GM18502 (cell line): ENCODE data around the gene NUMA1.

ENCODE experiments used
- ATAC-seq: cut with Tn5 transposase; IDR thresholded peaks from one replicate; pipeline ENCODE4 v1.9.1; 2021; ENCODE audit warnings: mild to moderate bottlenecking; ENCODE audit not compliant: unreplicated experiment, poor library complexity

The NUMA1 gene

GRCh38 chr11:72080326-72081183, at the start of gene NUMA1, which contains the start of gene LRRC51:
Gene NUMA1 (minus strand): TSS chr11:72080542. CDS start chr11:72035943, 44,599 bp downstream.
Gene LRRC51 (plus strand): TSS chr11:72080850. CDS start chr11:72089084, 8,234 bp downstream.
- peak; percentile 92 for ATAC-seq

GRCh38 chr11:72129381-72129780, 49.0 kb upstream of the NUMA1 start:
- ATAC-seq, result no peak

DNA sequence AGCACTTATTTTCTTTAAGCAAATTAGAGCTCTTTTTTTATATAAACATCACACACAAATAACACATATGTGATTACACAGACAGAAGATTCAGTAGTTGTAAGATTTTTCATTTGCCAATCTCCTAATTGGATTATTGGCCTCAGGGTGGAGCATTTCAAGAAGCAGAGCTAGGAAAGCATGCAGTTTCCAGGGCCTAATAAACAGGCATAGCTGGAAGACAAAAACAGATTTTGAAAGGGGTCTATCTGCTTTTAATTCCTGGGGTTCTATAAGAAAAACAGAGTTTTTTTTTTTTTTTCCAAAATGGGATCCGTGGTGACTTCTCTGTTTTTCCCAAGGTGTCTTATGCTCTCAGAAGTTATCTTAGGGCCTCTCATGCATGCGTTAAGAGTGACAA, 47.6 kb upstream of the NUMA1 start:
- ATAC-seq, result no peak

GRCh38 chr11:72125956-72126355, 45.6 kb upstream of the NUMA1 start:
- ATAC-seq, result no peak

- no peak for ATAC-seq
These were observed 43.7 kb upstream of the NUMA1 start for GRCh38 chr11:72124046-72124445.

- no peak for ATAC-seq
These were observed 42.8 kb upstream of the NUMA1 start for GRCh38 chr11:72123117-72123653.

GRCh38 chr11:72122607-72123006, 42.3 kb upstream of the NUMA1 start:
- ATAC-seq, result no peak

- ATAC-seq, result no peak
These were observed 40.6 kb upstream of the NUMA1 start for GRCh38 chr11:72120930-72121329.

DNA sequence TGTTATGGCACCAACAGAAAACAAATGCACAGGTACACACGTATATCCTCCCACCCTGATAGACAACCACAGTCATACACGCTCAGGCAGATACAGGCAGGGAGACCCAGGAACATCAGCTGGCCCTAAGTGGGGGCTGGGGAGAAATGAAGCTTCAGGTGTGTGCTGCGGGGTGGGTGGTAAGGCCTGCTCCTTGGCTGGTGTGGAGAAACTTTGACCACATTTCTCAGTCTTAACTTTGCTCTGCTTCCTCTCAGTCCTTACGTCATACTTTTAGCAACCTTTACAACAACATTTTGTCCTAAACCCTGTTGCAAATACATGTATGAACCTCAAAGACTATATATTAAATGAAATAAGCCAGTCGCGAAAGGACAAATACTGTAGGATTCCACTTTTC, 38.9 kb upstream of the NUMA1 start:
- no peak for ATAC-seq

DNA sequence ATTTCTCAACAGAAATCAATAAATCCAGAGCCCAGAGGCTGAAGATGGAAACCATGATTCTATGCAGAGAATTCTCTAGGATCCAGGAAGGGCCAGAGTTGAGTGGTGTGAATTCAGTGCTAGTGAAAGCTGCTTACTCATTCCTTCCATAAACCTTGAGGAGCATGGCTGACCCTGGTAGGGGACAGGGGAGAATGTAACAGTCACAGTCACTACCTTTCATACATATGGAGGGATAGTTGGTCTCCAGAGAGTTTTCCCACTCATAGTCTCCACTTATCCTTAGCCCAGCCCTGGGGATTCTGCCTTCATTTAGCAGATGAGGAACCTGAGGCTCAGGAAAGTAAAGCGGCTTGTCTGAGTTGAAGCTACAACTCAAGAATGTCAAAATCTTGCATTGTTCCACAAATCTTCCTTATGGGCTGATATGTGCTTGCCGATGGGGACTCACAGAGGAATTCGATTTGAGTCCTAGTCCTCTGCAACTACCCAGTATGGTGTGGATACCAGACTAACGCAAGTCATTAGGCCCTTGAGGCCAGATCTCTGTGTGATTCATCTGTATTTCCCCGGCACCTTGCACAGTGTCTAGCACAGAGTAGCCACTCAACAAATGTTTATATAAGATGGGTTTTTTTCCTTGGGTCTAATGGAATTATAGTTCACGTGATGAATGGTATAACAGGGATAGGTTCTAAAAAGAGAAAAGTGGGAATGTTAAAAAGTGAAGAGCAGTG, 35.8 kb upstream of the NUMA1 start:
- ATAC-seq, result no peak

DNA sequence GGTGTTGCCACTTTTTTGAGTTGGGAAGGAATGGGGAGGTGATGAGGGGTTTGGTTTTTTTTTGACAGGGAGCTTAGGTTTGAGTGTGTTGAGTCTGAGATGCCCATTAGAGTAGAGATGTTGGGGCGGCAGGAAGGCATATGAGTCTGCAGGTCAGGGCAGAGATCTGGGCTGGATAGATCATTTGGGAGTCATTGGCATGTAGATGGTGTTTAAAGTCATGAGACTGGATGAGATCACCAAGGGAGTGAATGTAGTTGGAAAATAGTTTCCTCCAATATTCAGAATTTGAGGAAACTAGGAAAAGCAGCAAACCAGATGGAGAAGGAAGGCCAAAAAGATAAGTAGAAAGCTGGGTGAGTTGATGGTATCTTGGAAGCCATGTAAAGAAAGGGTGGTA, 34.2 kb upstream of the NUMA1 start:
- ATAC-seq, result no peak

DNA sequence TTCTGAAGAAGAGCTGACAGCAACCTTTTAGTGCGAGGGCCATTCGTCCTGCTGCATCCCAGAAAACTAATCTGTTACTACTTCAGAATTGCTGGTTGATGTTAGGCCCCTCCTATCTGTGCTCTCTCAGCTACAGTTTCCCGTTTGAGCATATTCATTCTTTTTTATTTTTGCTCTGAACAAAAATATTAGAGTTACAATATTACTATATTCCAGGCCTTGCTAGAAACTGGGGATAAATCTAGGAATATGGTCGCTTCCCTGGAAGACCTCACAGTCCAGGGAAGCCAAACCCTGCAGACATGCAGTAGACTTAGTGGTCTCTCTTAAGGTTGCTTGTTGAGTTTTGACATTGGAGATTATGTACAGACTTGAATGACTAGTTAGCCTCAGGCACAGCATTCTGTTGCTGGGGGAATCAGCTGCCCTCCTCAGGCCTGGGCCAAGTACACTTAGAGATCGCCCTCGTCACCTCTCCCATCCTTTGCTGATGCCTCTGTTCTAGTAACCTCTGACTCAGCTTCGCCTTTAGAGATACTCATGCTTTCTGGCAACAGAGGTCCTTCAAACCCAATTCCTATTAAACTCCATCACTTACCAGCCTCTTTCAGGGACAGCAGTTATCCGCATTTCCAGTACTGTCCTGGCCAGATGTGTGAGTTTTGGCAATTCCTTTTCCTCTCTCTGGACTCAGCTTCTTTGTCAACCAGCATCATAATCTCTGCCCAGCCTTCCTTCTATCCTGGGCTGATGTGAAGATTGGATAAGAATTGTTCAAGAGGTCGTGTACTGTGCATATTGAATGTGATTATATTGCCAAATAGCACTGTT, 32.9 kb upstream of the NUMA1 start:
- ATAC-seq, result no peak

GRCh38 chr11:72112143-72112977, 32.0 kb upstream of the NUMA1 start, which contains the start of gene ANAPC15:
Gene ANAPC15 (minus strand): TSS chr11:72112695. CDS start chr11:72111276, 1,419 bp downstream.
- peak; percentile 90 for ATAC-seq

DNA sequence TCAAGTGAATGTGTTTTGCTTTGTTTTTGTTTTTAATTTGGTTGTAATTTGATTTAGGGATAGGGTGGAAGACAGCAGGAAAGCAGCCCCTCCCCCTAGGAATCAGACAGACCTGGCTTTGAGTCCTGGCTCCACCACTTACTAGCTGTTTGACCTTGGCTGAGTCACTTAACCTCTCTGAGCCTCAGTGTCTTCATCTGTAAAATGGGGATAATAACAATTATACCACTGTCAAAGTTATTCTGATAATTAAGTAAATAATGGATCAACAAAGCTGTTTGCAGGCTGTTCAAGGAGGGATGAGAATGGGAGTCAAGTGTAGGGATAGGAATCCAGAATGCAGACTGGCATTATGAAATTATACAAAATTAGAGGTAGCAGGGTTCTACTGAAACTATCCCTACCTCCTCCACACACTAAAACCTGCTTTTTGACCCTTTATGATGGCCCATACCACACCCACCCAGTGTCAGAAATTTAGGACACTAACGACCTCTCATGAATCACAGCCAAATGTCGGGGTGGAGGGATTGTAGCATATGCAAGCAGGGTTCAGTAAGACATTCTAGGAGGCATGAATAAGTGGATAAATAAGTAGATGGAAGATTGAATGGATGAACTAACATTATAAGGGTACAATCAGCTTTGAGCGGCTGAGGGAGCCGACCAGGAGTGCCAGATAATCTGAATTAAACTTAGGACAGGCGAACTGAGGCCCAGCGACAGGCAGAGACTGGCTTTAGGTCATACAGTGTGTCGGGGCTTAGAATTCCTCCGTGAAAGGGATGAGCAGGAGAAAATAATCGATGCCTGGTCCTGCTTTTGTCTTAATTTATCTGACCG, 31.2 kb upstream of the NUMA1 start:
- peak; percentile 5 for ATAC-seq

GRCh38 chr11:72105888-72106287, 25.5 kb upstream of the NUMA1 start, which contains the start of gene TOMT:
Gene TOMT (plus strand): TSS chr11:72105924. CDS start chr11:72105952, 28 bp downstream.
- ATAC-seq, result no peak

- no peak for ATAC-seq
These were observed 23.4 kb upstream of the NUMA1 start for GRCh38 chr11:72103754-72104167.

DNA sequence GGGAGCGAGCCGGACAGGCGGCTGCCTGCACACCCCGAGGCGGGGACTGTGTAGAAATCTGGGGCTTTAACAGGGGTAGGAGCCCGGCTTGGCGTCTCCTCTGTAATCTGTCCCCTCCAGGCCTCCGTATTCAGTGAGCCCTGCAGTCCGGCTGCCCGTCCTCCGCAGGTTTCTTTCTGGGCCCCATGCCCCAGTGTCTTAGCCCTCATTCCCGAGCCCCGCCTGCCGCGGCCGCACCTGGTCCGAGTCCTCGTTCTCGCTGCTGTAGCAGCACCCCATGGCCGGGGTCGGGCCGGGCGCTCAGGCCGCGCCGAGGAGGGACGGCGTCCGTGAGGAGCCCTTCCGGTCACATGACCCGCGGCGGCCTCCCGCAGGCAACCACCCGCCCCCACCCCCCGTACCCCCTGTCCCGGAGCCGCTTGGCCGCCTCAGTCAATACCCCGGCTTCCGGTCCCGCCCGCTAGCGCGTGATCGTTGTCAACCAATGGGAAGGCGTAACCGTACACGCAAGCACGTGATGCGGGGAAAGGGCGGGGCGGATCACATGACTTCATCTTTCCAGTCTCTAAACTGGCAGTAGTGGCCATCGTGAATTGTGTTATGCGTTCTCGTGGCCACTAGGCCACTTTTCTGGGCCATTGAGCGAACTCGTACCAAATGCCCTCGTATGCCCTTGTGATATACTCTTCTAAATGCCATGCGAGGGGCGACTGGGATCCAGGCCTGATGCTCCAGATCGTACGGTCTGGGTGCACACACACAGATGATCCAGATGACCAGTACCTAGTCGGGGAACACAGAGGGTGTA, 22.8 kb upstream of the NUMA1 start, which contains the start of gene LAMTOR1:
TSS of gene LAMTOR1 (minus strand) at position 352 of the 808 bp plus-strand sequence. CDS start at position 279, 73 bp downstream.
- ATAC-seq, result peak; percentile 89
